BJ (cell line): ENCODE measurements around the gene HTR3B. TPM values are rescaled to one million over a fixed set of nuclear protein-coding genes. Genes with fewer than 3 reads are reported as not detected.
"Not testable (repeated sequence)": the region's sequence is repeated elsewhere in the genome, so short reads cannot be mapped to it uniquely, and the experiment has no call there.

Source experiments
- CTCF ChIA-PET: fragments of 350-600 bp; formaldehyde crosslinking; extraction: SDS; loops from one replicate; lab custom pipeline; 2021; ENCODE audit warnings: antibody characterized with exemption, inconsistent platforms; lab: Yijun Ruan, JAX
- POLR2A ChIA-PET: fragments of 300-600 bp; sonication (Branson Sonifier 250); formaldehyde crosslinking; extraction: SDS; loops from one replicate; lab custom pipeline; 2021; ENCODE audit warnings: antibody characterized with exemption; lab: Charles Lee
- DNase-seq: peaks from one replicate; pipeline ENCODE4 v3.0.0-alpha.2; 2011; ENCODE audit warnings: low read depth
- H3K27me3 ChIP-seq: 2 replicates; pipeline ENCODE4 v1.6.0; 2011; ENCODE audit warnings: low read length; ENCODE audit not compliant: control insufficient read depth, insufficient read depth
- H3K36me3 ChIP-seq: 2 replicates; pipeline ENCODE4 v1.5.1; 2011; ENCODE audit warnings: low read length; ENCODE audit not compliant: control insufficient read depth, insufficient read depth
- H3K4me3 ChIP-seq: 2 replicates; pipeline ENCODE4 v1.5.1; 2011; ENCODE audit warnings: low read depth, mild to moderate bottlenecking, control low read depth, low read length
- polyA plus RNA-seq: library from polyadenylated mRNA; depleted of rRNA; stranded (reverse); fragments of >200 nt; gene quantifications from 2 replicates; pipeline ENCODE4 v1.2.3, GENCODE V29; 2011
- TF ChIP-seq, protein P1 (sequence below): IDR thresholded peaks from 2 replicates; pipeline ENCODE4 v1.5.1; 2011; ENCODE audit warnings: low read depth, mild to moderate bottlenecking, control low read depth, inconsistent platforms, low read length, moderate library complexity; ENCODE audit not compliant: insufficient read depth

HTR3B gene
- polyA plus RNA-seq, 1 experiment = not detected

- no peaks in the 10 kb centered on the region for H3K27me3 ChIP-seq
- CTCF ChIA-PET = no interaction called here
- TF ChIP-seq, protein P1, sequence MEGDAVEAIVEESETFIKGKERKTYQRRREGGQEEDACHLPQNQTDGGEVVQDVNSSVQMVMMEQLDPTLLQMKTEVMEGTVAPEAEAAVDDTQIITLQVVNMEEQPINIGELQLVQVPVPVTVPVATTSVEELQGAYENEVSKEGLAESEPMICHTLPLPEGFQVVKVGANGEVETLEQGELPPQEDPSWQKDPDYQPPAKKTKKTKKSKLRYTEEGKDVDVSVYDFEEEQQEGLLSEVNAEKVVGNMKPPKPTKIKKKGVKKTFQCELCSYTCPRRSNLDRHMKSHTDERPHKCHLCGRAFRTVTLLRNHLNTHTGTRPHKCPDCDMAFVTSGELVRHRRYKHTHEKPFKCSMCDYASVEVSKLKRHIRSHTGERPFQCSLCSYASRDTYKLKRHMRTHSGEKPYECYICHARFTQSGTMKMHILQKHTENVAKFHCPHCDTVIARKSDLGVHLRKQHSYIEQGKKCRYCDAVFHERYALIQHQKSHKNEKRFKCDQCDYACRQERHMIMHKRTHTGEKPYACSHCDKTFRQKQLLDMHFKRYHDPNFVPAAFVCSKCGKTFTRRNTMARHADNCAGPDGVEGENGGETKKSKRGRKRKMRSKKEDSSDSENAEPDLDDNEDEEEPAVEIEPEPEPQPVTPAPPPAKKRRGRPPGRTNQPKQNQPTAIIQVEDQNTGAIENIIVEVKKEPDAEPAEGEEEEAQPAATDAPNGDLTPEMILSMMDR = no peak
- no peaks in the 10 kb centered on the region for H3K36me3 ChIP-seq
- DNase-seq = no peak
- POLR2A ChIA-PET = no interaction called here
- no peak overlapping the region for H3K4me3 ChIP-seq
These were observed 27.6 kb upstream of the HTR3B start for GRCh38 chr11:113876798-113877669.

DNA sequence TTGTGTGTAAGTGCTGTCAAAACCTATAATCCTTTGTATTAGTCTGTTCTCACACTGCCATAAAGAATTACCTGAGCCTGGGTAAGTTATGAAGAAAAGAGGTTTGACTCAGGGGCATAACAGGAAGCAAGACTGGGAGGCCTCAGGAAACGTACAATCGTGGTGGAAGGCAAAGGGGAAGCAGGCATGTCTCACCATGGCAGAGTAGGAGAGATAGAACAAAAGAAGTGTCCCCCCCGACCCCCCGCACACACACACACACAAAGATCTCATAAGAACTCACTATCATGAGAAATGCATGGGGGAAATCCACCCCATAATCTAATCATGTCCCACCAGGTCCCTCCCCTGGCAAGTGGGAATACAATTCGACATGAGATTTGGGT is 26.9 kb upstream of the HTR3B start:
- ChIA-PET POLR2A (no interaction called here), CTCF (no interaction called here)
- DNase-seq = no peak
- TF ChIP-seq, protein P1 = no peak
- no peaks in the 10 kb centered on the region for H3K36me3 ChIP-seq
- no peak overlapping the region for H3K4me3 ChIP-seq
- no peaks in the 10 kb centered on the region for H3K27me3 ChIP-seq

GRCh38 chr11:113879446-113879845 is 25.1 kb upstream of the HTR3B start:
- H3K27me3 ChIP-seq, H3K36me3 ChIP-seq, POLR2A ChIA-PET, CTCF ChIA-PET, H3K4me3 ChIP-seq, DNase-seq: not testable (repeated sequence)

- Histone ChIP-seq H3K27me3 (no peaks in the 10 kb centered on the region), H3K36me3 (no peaks in the 10 kb centered on the region), H3K4me3 (no peak overlapping the region)
- ChIA-PET CTCF (interaction anchor here (1.2 kb wide), 1 partner anchor 380 kb away, joined by 7 read pairs; no protein-coding TSS in a partner anchor), POLR2A (no interaction called here)
- TF ChIP-seq, protein P1 = no peak
- no peak for DNase-seq
These were observed 23.6 kb upstream of the HTR3B start for GRCh38 chr11:113880971-113881370.

DNA sequence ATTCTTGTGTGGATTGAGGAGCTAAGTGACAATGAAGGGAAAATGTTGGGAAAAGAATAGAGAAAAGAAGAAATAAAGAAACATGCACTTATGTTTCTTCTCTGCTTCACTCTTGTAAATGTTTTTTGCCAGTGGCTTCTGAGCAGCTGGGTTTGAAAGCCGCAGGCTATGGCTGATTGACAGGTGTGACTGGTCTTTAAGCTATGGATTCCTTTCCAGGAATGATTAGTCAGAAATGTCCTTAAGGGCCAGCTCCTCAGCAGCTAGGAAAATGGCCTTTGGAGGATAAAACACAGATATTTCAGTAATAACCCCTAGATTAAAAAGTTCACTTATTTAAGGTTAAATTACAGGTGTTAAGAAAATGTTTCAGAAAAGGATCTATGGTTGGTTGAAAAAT is 22.7 kb upstream of the HTR3B start:
- CTCF ChIA-PET = interaction anchor here (1.2 to 3.8 kb wide), 2 partner anchors 14 to 379 kb away, joined by 7 to 23 read pairs; no protein-coding TSS in a partner anchor
- TF ChIP-seq, protein P1 = no peak
- no peak for DNase-seq
- Histone ChIP-seq H3K27me3 (no peaks in the 10 kb centered on the region), H3K4me3 (no peak overlapping the region), H3K36me3 (no peaks in the 10 kb centered on the region)
- POLR2A ChIA-PET = no interaction called here
